WERI-Rb-1 (cell line): ENCODE data around the gene ANKRD40CL.
A peak's percentile ranks its signal among the peaks of the same experiment; 100 is the strongest.

Experiments
- DNase-seq: peaks from one replicate; pipeline ENCODE4 v3.0.0-alpha.2; 2020
- H3K27ac ChIP-seq: fragments of 250-450 bp; sonication (Bioruptor Pico); 2 replicates; pipeline ENCODE4 v1.5.1; 2020; ENCODE audit warnings: mild to moderate bottlenecking, moderate library complexity
- H3K27me3 ChIP-seq: fragments of 250-450 bp; sonication (Bioruptor Pico); 2 replicates; pipeline ENCODE4 v1.5.1; 2021; ENCODE audit warnings: mild to moderate bottlenecking, low read depth, moderate library complexity; ENCODE audit not compliant: insufficient read depth, severe bottlenecking
- H3K36me3 ChIP-seq: fragments of 250-450 bp; sonication (Bioruptor Pico); 2 replicates; pipeline ENCODE4 v1.5.1; 2020; ENCODE audit warnings: mild to moderate bottlenecking, moderate library complexity
- H3K4me3 ChIP-seq: 2 replicates; pipeline ENCODE4 v1.5.1; 2011; ENCODE audit warnings: low read depth, mild to moderate bottlenecking, control low read depth, low read length
- H3K9me3 ChIP-seq: fragments of 250-450 bp; sonication (Bioruptor Pico); 2 replicates; pipeline ENCODE4 v1.5.1; 2021; ENCODE audit warnings: mild to moderate bottlenecking, moderate library complexity; ENCODE audit not compliant: severe bottlenecking
- CTCF ChIP-seq: IDR thresholded peaks from 2 replicates; pipeline ENCODE4 v1.5.1; 2011; ENCODE audit warnings: low read depth, mild to moderate bottlenecking, control low read depth, inconsistent platforms, low read length

Gene ANKRD40CL

GRCh38 chr17:50722746-50723145, 44.6 kb downstream of the ANKRD40CL start:
- peaks cover 43% of the 10 kb centered on the region for H3K36me3 ChIP-seq
- H3K4me3 ChIP-seq = no peak overlapping the region
- no peaks in the 10 kb centered on the region for H3K9me3 ChIP-seq
- H3K27ac ChIP-seq = no peak overlapping the region
- no peak for TF ChIP-seq CTCF
- no peak for DNase-seq
- no peaks in the 10 kb centered on the region for H3K27me3 ChIP-seq

- TF ChIP-seq CTCF = no peak
- Histone ChIP-seq H3K27me3 (no peaks in the 10 kb centered on the region), H3K4me3 (peak overlapping the region; percentile 99), H3K36me3 (peaks cover 43% of the 10 kb centered on the region), H3K27ac (peak overlapping the region; percentile 17; the same call in 1 of the 2 replicates), H3K9me3 (no peaks in the 10 kb centered on the region)
- DNase-seq = no peak
These were observed 45.9 kb downstream of the ANKRD40CL start for GRCh38 chr17:50721194-50722010.

DNA sequence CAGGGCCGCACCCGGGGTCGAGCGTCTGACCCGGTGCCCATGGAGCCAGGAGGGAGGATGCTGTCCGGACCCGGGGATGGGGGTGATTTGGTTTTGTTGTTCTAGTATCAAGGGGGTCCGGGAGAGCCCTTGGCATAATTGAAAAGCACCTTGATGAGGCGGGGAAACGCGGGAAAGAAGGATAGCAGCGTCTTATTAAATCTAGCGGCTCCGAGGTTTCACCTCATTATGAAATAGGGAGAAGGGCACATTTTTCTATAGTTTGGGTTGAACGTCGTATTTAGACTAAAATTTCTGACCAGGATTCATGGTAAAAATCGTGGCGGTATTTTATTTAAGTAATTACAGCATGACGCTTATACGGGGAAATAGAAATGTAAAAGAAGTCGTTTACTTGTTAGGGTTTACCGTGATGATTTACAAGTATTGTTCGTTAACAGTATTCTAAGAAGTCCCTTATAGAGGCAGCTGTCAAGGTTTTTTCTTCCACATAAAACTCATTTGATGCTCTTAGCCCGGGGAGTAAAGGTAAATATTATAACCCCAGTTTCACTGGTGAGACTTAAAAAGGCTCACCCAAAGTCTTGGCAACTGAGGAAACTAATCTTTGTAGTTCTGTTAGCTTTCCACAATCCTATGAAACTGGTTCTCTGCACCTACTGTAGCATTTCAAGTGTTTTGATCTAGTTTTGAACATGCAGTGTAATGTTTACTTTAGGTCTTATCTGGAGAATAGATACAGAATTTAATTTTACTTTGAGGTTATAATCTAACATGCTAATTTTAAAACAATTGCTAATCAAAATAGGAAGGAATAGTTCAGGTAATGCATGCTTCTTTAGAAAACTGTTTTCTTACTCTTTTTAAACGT, 47.2 kb downstream of the ANKRD40CL start:
- Histone ChIP-seq H3K9me3 (no peaks in the 10 kb centered on the region), H3K4me3 (peak overlapping the region; percentile 99), H3K27ac (peak overlapping the region; percentile 98), H3K36me3 (peaks cover 40% of the 10 kb centered on the region), H3K27me3 (no peaks in the 10 kb centered on the region)
- DNase-seq = no peak
- no peak for TF ChIP-seq CTCF

DNA sequence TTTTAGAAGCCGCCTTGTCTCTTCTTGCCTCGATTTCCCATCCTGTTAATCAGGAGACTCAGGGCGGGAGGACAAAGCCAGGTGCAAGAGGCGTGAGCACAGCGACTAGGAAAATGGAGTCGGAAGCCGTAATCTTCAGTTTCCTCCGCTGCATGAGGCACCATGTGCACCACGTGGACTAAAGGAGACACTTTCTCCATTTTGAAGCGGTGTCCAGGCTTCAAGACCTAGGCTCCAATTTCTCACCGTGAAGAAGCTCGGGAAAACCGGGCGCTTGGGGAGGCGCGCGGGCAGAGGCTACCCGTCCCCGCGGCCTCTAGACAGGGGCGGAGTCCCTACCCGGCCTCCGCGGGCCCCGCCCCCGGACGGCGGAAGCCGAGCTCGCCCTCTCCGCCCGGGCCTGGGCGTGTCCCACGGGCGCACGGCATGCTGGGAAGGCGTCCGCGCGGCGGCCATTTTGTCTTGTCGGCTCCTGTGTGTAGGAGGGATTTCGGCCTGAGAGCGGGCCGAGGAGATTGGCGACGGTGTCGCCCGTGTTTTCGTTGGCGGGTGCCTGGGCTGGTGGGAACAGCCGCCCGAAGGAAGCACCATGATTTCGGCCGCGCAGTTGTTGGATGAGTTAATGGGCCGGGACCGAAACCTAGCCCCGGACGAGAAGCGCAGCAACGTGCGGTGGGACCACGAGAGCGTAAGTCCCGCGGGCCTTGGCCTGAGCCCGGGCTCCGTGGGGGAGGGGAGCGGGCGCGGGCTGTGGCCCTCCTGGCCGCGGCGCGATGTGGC, 48.0 kb downstream of the ANKRD40CL start, which contains the start of gene LUC7L3:
TSS of gene LUC7L3 (plus strand) at position 460 of the 780 bp plus-strand sequence. CDS start at position 590, 130 bp downstream.
- no peak for TF ChIP-seq CTCF
- peaks cover 35% of the 10 kb centered on the region for H3K36me3 ChIP-seq
- H3K4me3 ChIP-seq = peak within 1 kb of the TSS; percentile 99
- no peaks in the 10 kb centered on the region for H3K27me3 ChIP-seq
- H3K27ac ChIP-seq = peak within 1 kb of the TSS; percentile 98
- no peaks in the 10 kb centered on the region for H3K9me3 ChIP-seq
- DNase-seq = peak; percentile 97

GRCh38 chr17:50715471-50715870, 51.8 kb downstream of the ANKRD40CL start:
- Histone ChIP-seq H3K36me3 (peaks cover 10% of the 10 kb centered on the region), H3K4me3 (no peak overlapping the region), H3K27me3 (no peaks in the 10 kb centered on the region), H3K27ac (no peak overlapping the region), H3K9me3 (no peaks in the 10 kb centered on the region)
- no peak for TF ChIP-seq CTCF
- DNase-seq = no peak
